Measurements from ENCODE around the gene SUPT4H1. TPM values are rescaled to one million over a fixed set of nuclear protein-coding genes. Genes with fewer than 3 reads are reported as not detected.

Gene SUPT4H1
- total and polyA plus RNA-seq, 9 of the 15 experiments (the other 6 are each of a cell fraction or from before 2014, with no cell fraction given), result 62.1 to 320 (median 117) TPM

DNA sequence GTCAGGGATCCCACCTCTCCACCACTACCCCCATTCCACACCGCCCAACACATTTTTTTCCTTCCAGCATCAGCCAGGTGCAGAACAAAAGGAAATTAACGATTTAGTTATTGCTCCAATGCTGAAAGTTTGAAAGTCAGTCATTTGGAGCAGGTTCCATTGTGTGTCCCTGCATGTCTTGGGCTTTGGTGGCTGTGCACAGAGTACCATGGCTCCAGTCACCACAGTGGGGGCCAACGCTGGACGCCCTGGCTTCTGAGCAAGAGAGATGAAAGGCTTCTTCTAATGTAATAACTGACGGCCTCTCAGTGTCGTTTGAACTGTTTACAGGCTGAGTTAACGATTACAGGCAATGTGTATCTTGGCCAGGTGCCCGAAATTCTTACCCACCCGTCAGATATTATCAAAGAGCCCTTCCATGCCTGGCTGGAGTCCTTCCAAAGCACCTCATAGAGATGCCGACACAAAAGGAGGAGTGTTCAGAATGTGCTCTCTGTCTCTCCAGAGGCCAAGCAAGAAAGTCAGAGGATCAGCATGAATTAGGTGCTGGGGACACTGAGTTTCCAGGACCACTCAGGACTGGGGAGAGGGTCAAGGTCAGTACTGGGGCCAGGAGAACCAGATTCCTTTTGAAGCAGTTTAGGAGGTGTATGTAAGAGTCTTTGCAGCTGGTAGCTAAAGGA is 39.4 kb upstream of the SUPT4H1 start (continued):
- TF ChIP-seq, protein P1, sequence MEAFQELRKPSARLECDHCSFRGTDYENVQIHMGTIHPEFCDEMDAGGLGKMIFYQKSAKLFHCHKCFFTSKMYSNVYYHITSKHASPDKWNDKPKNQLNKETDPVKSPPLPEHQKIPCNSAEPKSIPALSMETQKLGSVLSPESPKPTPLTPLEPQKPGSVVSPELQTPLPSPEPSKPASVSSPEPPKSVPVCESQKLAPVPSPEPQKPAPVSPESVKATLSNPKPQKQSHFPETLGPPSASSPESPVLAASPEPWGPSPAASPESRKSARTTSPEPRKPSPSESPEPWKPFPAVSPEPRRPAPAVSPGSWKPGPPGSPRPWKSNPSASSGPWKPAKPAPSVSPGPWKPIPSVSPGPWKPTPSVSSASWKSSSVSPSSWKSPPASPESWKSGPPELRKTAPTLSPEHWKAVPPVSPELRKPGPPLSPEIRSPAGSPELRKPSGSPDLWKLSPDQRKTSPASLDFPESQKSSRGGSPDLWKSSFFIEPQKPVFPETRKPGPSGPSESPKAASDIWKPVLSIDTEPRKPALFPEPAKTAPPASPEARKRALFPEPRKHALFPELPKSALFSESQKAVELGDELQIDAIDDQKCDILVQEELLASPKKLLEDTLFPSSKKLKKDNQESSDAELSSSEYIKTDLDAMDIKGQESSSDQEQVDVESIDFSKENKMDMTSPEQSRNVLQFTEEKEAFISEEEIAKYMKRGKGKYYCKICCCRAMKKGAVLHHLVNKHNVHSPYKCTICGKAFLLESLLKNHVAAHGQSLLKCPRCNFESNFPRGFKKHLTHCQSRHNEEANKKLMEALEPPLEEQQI (IDR thresholded peaks at IDR 0.05), result no peak
- TF ChIP-seq SLC30A9 (CRISPR knock-in tag; IDR thresholded peaks at IDR 0.05), result no peak
- peak in 1 of 2 experiments; percentile 58; a peak in 1 of 4 replicates for TF ChIP-seq TBL1XR1 (IDR thresholded peaks at IDR 0.05; ENCODE audit: low read length in 2 of 2)
- TF ChIP-seq XRCC3 (IDR thresholded peaks at IDR 0.05), result no peak
- peak; percentile 77 for TF ChIP-seq SMARCA4 (IDR thresholded peaks at IDR 0.05)
- TF ChIP-seq ZNF23 (CRISPR knock-in tag; IDR thresholded peaks at IDR 0.05), result no peak
- TF ChIP-seq, protein P2, sequence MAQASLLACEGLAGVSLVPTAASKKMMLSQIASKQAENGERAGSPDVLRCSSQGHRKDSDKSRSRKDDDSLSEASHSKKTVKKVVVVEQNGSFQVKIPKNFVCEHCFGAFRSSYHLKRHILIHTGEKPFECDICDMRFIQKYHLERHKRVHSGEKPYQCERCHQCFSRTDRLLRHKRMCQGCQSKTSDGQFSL (CRISPR knock-in tag; IDR thresholded peaks at IDR 0.05), result no peak
- TF ChIP-seq, protein P2 (tag; IDR thresholded peaks at IDR 0.05), result no peak
- TF ChIP-seq NR2F6 (CRISPR knock-in tag; IDR thresholded peaks at IDR 0.05), result no peak
- TF ChIP-seq, protein P3, sequence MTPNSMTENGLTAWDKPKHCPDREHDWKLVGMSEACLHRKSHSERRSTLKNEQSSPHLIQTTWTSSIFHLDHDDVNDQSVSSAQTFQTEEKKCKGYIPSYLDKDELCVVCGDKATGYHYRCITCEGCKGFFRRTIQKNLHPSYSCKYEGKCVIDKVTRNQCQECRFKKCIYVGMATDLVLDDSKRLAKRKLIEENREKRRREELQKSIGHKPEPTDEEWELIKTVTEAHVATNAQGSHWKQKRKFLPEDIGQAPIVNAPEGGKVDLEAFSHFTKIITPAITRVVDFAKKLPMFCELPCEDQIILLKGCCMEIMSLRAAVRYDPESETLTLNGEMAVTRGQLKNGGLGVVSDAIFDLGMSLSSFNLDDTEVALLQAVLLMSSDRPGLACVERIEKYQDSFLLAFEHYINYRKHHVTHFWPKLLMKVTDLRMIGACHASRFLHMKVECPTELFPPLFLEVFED (CRISPR knock-in tag; conservative IDR thresholded peaks at IDR 0.05), result no peak
- TF ChIP-seq DMBX1 (CRISPR knock-in tag; IDR thresholded peaks at IDR 0.05; ENCODE audit: borderline replicate concordance), result no peak
- no peak for TF ChIP-seq GTF2F1 (IDR thresholded peaks at IDR 0.05; ENCODE audit: low read depth, low read length)
- TF ChIP-seq ETV1 (tag; conservative IDR thresholded peaks at IDR 0.05; ENCODE audit: low read depth), result no peak
- TF ChIP-seq BCOR (IDR thresholded peaks at IDR 0.05), result no peak
- TF ChIP-seq NR1H2 (CRISPR knock-in tag; IDR thresholded peaks at IDR 0.05), result no peak
- TF ChIP-seq BRF1 (IDR thresholded peaks at IDR 0.05; ENCODE audit: borderline replicate concordance, extremely low read depth, insufficient read length), result no peak
- peak; percentile 89 for TF ChIP-seq TCF7 (IDR thresholded peaks at IDR 0.05; ENCODE audit: borderline replicate concordance)
- no peak for TF ChIP-seq ZNF224 (CRISPR knock-in tag; IDR thresholded peaks at IDR 0.05)
- 0 out of 2 replicates have a peak, but pooled peaks have one; percentile 32 for TF ChIP-seq ZEB2 (IDR thresholded peaks at IDR 0.05)
- no peak for TF ChIP-seq MTF1 (CRISPR knock-in tag; IDR thresholded peaks at IDR 0.05; ENCODE audit: borderline replicate concordance)
- no peak for TF ChIP-seq ZBED1 (IDR thresholded peaks at IDR 0.05)
- TF ChIP-seq, protein P4, sequence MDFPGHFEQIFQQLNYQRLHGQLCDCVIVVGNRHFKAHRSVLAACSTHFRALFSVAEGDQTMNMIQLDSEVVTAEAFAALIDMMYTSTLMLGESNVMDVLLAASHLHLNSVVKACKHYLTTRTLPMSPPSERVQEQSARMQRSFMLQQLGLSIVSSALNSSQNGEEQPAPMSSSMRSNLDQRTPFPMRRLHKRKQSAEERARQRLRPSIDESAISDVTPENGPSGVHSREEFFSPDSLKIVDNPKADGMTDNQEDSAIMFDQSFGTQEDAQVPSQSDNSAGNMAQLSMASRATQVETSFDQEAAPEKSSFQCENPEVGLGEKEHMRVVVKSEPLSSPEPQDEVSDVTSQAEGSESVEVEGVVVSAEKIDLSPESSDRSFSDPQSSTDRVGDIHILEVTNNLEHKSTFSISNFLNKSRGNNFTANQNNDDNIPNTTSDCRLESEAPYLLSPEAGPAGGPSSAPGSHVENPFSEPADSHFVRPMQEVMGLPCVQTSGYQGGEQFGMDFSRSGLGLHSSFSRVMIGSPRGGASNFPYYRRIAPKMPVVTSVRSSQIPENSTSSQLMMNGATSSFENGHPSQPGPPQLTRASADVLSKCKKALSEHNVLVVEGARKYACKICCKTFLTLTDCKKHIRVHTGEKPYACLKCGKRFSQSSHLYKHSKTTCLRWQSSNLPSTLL (IDR thresholded peaks at IDR 0.05), result no peak
- no peak for TF ChIP-seq SIN3A (IDR thresholded peaks at IDR 0.05; ENCODE audit: borderline replicate concordance in 2 of 2, control insufficient read depth in 1 of 2, low read depth in 2 of 2, low read length in 2 of 2)
- TF ChIP-seq SMARCA5 (IDR thresholded peaks at IDR 0.05), result no peak
- no peak for TF ChIP-seq ZNF12 (CRISPR knock-in tag; IDR thresholded peaks at IDR 0.05)
